Stimulated activated CD8-positive, alpha-beta memory T cell treated with anti-CD3 and anti-CD28 coated beads, Interleukin-12 subunit alpha, Interleukin-12 subunit beta, amount 100 ng/mL, for 24 hours (primary cell): Measurements from ENCODE around the gene SERHL2.
"Not testable (repeated sequence)": the region's sequence is repeated elsewhere in the genome, so short reads cannot be mapped to it uniquely, and the experiment has no call there.

Experiments used
- DNase-seq: peaks from one replicate; pipeline ENCODE4 v3.0.0-alpha.2; 2020; ENCODE audit errors: extremely low read depth

SERHL2 gene

GRCh38 chr22:42535082-42535731 is 18.5 kb upstream of the SERHL2 start:
- DNase-seq: not testable (repeated sequence)

- no peak for DNase-seq
Measured at GRCh38 chr22:42536166-42536565, 17.6 kb upstream of the SERHL2 start.

- DNase-seq: not testable (repeated sequence)
Measured at GRCh38 chr22:42536634-42537033, 17.1 kb upstream of the SERHL2 start.

- DNase-seq: not testable (repeated sequence)
Measured at GRCh38 chr22:42537199-42537831, 16.4 kb upstream of the SERHL2 start.

GRCh38 chr22:42539236-42539771 is 14.5 kb upstream of the SERHL2 start:
- DNase-seq: not testable (repeated sequence)

GRCh38 chr22:42544686-42545085 is 9.1 kb upstream of the SERHL2 start:
- no peak for DNase-seq

GRCh38 chr22:42547562-42547961 is 6.2 kb upstream of the SERHL2 start:
- no peak for DNase-seq

GRCh38 chr22:42548126-42548525 is 5.6 kb upstream of the SERHL2 start:
- not testable (repeated sequence) for DNase-seq

GRCh38 chr22:42548597-42549330 is 5.0 kb upstream of the SERHL2 start:
- DNase-seq: no peak

GRCh38 chr22:42549331-42550060 is 4.3 kb upstream of the SERHL2 start:
- DNase-seq: no peak

- DNase-seq: not testable (repeated sequence)
Measured at GRCh38 chr22:42552294-42552647, 1.5 kb upstream of the SERHL2 start.

- no peak for DNase-seq
Measured at GRCh38 chr22:42560381-42560780, 6.6 kb downstream of the SERHL2 start.

- no peak for DNase-seq
Measured at GRCh38 chr22:42560781-42561180, 7.0 kb downstream of the SERHL2 start.

GRCh38 chr22:42561856-42562255 is 8.1 kb downstream of the SERHL2 start:
- DNase-seq: no peak

GRCh38 chr22:42562279-42562678 is 8.5 kb downstream of the SERHL2 start:
- no peak for DNase-seq

- no peak for DNase-seq
Measured at GRCh38 chr22:42562684-42563083, 8.9 kb downstream of the SERHL2 start.

- DNase-seq: not testable (repeated sequence)
Measured at GRCh38 chr22:42563943-42564342, 10.2 kb downstream of the SERHL2 start.

GRCh38 chr22:42564699-42565098 is 10.9 kb downstream of the SERHL2 start:
- no peak for DNase-seq

GRCh38 chr22:42565956-42566355 is 12.2 kb downstream of the SERHL2 start:
- DNase-seq: no peak

GRCh38 chr22:42567950-42568349 is 14.2 kb downstream of the SERHL2 start:
- not testable (repeated sequence) for DNase-seq

GRCh38 chr22:42570580-42570979 is 16.8 kb downstream of the SERHL2 start:
- not testable (repeated sequence) for DNase-seq

GRCh38 chr22:42571068-42571467 is 17.3 kb downstream of the SERHL2 start:
- not testable (repeated sequence) for DNase-seq
